Stimulated activated CD8-positive, alpha-beta memory T cell treated with anti-CD3 and anti-CD28 coated beads, Interleukin-15, amount 100 ng/mL, for 1 hour (primary cell): Measurements from ENCODE around the gene CGAS.
A peak's percentile ranks its signal among the peaks of the same experiment; 100 is the strongest.
"Not testable (repeated sequence)": the region's sequence is repeated elsewhere in the genome, so short reads cannot be mapped to it uniquely, and the experiment has no call there.

Experiments used
- DNase-seq: peaks from one replicate; pipeline ENCODE4 v3.0.0-alpha.2; 2020; ENCODE audit warnings: low read depth

Gene CGAS

GRCh38 chr6:73395875-73396274 lies 56.2 kb downstream of the CGAS start:
- DNase-seq, result no peak

GRCh38 chr6:73394577-73395354 lies 57.3 kb downstream of the CGAS start, which contains the start of gene DDX43:
TSS of gene DDX43 (plus strand) at chr6:73394828. CDS start at chr6:73394906, 78 bp downstream.
- DNase-seq, result peak; percentile 28

GRCh38 chr6:73393278-73393677 lies 58.8 kb downstream of the CGAS start:
- no peak for DNase-seq

- DNase-seq, result not testable (repeated sequence)
These were observed 59.9 kb downstream of the CGAS start for GRCh38 chr6:73392188-73392587.

GRCh38 chr6:73391675-73392074 lies 60.4 kb downstream of the CGAS start:
- no peak for DNase-seq

- DNase-seq, result no peak
These were observed 62.2 kb downstream of the CGAS start for GRCh38 chr6:73389854-73390253.

- peak; percentile 34 for DNase-seq
These were observed 63.1 kb downstream of the CGAS start for GRCh38 chr6:73388800-73389512.

- DNase-seq, result no peak
These were observed 63.7 kb downstream of the CGAS start for GRCh38 chr6:73388433-73388799.

GRCh38 chr6:73382462-73383113 lies 69.5 kb downstream of the CGAS start:
- no peak for DNase-seq

- DNase-seq, result not testable (repeated sequence)
These were observed 70.6 kb downstream of the CGAS start for GRCh38 chr6:73381531-73381930.

- no peak for DNase-seq
These were observed 74.9 kb downstream of the CGAS start for GRCh38 chr6:73377225-73377624.

GRCh38 chr6:73375216-73375615 lies 76.9 kb downstream of the CGAS start:
- DNase-seq, result no peak
